ENCODE data around the gene HSPG2. TPM values are rescaled to one million over a fixed set of nuclear protein-coding genes. Genes with fewer than 3 reads are reported as not detected.

Gene HSPG2
- total and polyA plus RNA-seq, 2 experiments from 2014 or later, result 62.3 to 193 TPM

DNA sequence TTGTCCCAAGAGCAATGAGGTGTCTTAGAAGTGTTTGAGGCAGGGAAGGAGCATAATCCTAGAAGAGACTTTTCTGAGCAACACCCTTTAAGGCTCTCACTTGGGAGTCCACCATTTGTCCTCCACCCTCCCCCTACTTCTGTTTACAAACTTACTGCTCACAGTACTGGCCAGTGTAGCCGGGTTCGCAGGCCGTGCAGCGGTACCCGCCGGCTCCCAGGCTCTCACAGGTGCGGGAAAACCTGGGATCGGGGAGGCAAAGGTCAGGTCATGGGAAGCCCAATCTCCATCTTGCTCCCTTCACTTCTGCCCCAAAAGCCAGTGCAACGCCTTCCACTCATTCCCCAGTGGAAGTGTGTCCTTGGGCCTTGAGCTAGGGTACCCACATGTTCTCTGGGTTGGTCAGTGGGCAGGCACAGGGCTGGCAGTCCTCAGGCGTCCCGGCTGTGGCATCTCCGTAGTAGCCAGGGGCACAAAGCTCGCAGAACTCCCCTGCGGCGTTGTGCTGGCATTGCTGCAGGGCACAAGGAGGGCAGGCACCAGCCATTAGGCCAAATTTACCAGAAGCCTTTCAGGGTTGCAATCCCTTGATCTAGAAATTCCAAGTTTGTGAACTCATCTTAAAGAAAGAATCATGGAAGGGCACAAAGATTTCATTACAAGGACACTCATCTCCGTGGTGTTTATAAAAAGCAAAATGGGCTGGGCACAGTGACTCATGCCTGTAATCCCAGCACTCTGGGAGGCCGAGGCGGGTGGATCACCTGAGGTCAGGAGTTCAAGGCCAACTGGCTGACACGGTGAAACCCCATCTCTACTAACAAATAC, 75.3 kb downstream of the HSPG2 start:
- Histone ChIP-seq H3K27me3 (no peaks in the 10 kb centered on the region), H3K36me3 (peaks cover 35% of the 10 kb centered on the region)
- no peak for DNase-seq (ENCODE audit: low read depth in 1 of 2, low spot score in 1 of 2)

DNA sequence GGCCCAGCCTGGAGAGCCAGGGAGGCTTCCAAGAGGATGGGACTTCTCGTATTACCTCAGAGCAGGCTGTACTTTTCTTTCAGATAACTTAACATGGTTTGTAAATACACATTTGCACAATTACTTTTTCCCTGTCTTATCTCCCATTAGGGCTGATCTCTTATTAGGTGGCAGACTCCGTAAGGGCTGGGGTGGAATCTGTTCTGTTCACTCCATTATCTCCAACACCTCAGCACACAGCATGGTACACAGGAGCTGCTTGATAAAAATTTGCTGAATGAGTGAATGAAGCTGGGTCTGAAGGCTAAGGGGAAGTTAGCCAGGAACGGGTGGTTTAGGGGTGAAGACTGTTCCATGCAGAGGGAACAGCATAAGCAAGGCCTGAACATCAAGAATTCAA, 76.1 kb downstream of the HSPG2 start:
- peaks cover 12% of the 10 kb centered on the region for H3K4me1 ChIP-seq (ENCODE audit: low read depth)
- DNase-seq (ENCODE audit: low read depth in 1 of 2, low spot score in 1 of 2), result no peak
- H3K4me3 ChIP-seq, result no peak overlapping the region
- H3K9me3 ChIP-seq (ENCODE audit: low read depth), result no peaks in the 10 kb centered on the region
- no peaks in the 10 kb centered on the region for H3K27me3 ChIP-seq
- no peak overlapping the region for H3K27ac ChIP-seq
- TF ChIP-seq CTCF (IDR thresholded peaks at IDR 0.05; ENCODE audit: low read depth, low read length), result no peak
- peaks cover 39% of the 10 kb centered on the region for H3K36me3 ChIP-seq

More for the DNA sequence above, 75.3 kb downstream of the HSPG2 start:
- Histone ChIP-seq H3K27ac (no peak overlapping the region), H3K4me3 (no peak overlapping the region), H3K4me1 (ENCODE audit: low read depth) (peaks cover 16% of the 10 kb centered on the region), H3K9me3 (ENCODE audit: low read depth) (no peaks in the 10 kb centered on the region)
- no peak for TF ChIP-seq CTCF (IDR thresholded peaks at IDR 0.05; ENCODE audit: low read depth, low read length)

- H3K36me3 ChIP-seq, result peaks cover 43% of the 10 kb centered on the region
- H3K4me3 ChIP-seq, result no peak overlapping the region
- TF ChIP-seq CTCF (IDR thresholded peaks at IDR 0.05; ENCODE audit: low read depth, low read length), result no peak
- no peak for DNase-seq (ENCODE audit: low read depth in 1 of 2, low spot score in 1 of 2)
- no peaks in the 10 kb centered on the region for H3K9me3 ChIP-seq (ENCODE audit: low read depth)
- H3K4me1 ChIP-seq (ENCODE audit: low read depth), result peaks cover 11% of the 10 kb centered on the region
- no peak overlapping the region for H3K27ac ChIP-seq
- no peaks in the 10 kb centered on the region for H3K27me3 ChIP-seq
Measured at GRCh38 chr1:21859669-21860179, 77.4 kb downstream of the HSPG2 start.

DNA sequence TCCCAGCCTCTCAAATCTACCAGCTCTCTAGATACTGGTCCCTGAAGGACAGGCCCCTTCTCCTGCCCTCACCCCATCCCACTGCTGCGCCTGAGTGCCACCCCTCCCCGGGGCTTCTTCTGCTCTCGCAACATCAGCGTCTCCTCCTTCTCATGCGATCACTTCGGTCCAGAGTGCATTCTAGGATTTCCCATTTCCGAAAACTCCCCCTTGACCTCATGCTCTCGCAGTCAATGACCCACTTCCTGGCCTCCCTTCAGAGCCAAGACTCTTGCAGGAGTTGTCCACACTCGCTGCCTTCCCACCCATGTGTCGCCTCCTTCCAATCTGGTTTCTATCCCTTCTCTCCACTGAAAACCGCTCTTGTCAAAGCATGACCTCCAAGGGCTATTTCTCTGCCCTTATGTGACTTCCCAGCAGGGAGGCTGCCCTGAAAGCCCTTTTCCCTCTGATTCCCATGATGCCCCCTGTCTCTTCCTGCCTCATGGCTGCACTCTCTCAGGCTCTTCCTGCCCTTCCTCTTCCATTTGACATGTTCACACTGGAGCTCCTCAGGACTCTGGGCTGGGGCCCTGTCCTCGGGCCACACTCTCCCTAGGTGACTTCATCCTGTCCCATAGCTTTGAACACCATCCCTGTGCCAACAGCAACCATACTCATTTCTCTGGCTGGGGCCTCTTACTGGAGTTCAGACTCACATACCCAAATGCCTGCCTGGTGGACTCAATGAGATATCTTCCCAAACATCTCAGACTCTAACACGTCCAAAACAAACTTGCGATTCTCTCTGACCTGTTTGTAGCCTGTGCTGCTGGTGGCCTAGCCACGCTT, 79.1 kb downstream of the HSPG2 start:
- H3K9me3 ChIP-seq (ENCODE audit: low read depth), result no peaks in the 10 kb centered on the region
- no peaks in the 10 kb centered on the region for H3K27me3 ChIP-seq
- peak in 1 of 2 donors; percentile 2 for DNase-seq (ENCODE audit: low read depth in 1 of 2, low spot score in 1 of 2)
- no peak overlapping the region for H3K4me3 ChIP-seq
- H3K4me1 ChIP-seq (ENCODE audit: low read depth), result peaks cover 11% of the 10 kb centered on the region
- peak overlapping the region; percentile 65 for H3K27ac ChIP-seq
- no peak for TF ChIP-seq CTCF (IDR thresholded peaks at IDR 0.05; ENCODE audit: low read depth, low read length)
- peaks cover 49% of the 10 kb centered on the region for H3K36me3 ChIP-seq

DNA sequence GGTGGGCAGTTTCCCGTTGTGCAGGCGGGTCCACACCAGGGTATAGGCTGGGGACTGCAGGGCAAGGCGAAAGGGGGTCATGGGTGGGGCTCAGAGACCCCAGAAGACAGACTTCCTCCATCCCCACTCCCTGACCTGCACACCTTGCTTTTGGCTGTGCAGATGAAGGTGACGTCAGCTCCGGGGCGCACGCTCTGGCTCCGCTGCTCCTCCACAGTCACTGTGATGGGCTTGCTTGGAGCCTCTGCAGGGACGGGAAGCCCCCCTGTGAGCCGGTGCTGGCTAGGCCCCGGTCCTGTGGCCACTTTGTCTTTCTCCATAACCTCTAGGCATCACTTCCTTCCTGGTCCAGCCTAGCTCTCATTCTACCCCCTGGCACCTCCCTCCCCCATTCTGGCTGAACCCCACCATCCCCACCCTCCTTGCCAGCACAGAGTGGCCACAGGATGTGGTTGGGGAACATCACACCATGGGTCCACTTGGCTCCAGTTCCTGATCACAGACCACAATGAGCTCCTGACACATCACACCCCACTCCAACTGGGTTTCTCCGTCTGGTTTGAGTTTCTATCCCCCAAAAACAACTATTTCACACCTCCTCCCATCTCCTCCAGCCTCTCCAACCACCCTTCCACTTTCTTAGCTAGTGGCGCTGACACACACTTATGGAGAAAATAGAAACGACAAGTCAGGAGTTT, 79.8 kb downstream of the HSPG2 start:
- DNase-seq (ENCODE audit: low read depth in 1 of 2, low spot score in 1 of 2), result peak; percentile 30 to 36

More for the DNA sequence above, 79.8 kb downstream of the HSPG2 start:
- H3K4me1 ChIP-seq (ENCODE audit: low read depth), result peaks cover 11% of the 10 kb centered on the region
- H3K36me3 ChIP-seq, result peaks cover 55% of the 10 kb centered on the region
- H3K27ac ChIP-seq, result peak overlapping the region; percentile 65
- TF ChIP-seq CTCF (IDR thresholded peaks at IDR 0.05; ENCODE audit: low read depth, low read length), result no peak
- H3K9me3 ChIP-seq (ENCODE audit: low read depth), result no peaks in the 10 kb centered on the region
- no peaks in the 10 kb centered on the region for H3K27me3 ChIP-seq
- no peak overlapping the region for H3K4me3 ChIP-seq

Measured in cardiac muscle cell (in vitro differentiated cells and primary cell).